GM21447 (cell line): ENCODE results near the gene TNFAIP8L3.

Experiments used
- ATAC-seq: cut with Tn5 transposase; IDR thresholded peaks from one replicate; pipeline ENCODE4 v1.9.1; 2021; ENCODE audit not compliant: unreplicated experiment

The TNFAIP8L3 gene

GRCh38 chr15:51117270-51117669 lies 22.6 kb upstream of the TNFAIP8L3 start:
- no peak for ATAC-seq

DNA sequence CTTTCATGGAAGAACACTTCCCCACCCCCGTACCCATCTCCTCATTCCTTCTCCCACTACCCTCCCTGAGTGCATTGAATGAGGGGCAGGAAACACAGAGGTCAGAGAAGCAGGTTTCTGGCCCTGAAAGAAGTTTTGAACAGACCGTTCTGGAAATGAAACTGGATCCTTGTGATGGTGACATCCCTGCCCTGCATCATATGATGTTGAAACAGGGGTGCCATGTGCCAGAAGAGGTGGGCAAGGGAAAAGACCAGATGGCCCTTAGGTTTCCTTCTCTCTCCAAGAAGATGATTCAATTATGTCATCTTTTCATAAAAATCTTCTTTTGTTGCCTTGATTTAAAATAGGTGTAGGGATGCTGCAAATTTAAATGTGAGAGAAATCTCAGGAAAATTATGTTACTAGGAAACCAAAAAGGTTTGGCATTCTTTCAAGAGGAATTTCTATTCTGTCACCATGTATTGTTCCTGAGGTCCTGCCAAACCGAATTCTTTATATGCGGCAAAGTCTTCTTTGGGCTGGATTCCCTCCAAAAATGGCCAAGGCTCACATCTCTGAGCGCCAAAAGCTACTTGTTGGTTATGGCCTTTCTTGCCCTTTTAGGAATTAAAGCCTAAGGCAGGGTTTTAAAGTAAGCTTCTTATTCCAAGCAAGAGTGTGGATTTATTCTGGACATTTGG lies 19.9 kb upstream of the TNFAIP8L3 start:
- no peak for ATAC-seq

DNA sequence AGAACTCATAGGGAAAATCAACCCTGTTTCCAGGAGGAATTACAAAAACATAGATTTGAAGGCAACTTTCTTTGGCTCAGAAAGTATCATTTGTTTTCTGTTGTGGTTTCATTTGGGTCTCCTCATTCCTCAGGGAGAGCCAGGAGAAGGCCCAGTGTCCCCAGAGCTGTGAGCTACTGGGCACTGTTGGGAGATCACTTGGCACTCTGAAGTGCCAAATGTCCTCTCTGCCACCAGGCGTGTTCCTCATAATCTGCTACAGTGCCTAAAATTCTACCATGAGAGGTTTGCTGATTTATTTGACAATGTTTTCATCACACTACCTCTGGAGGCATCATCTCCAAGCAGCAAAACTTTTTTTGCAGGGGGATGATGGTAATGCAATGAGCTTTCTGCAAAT lies 17.4 kb upstream of the TNFAIP8L3 start:
- ATAC-seq: no peak

GRCh38 chr15:51111061-51111460 lies 16.4 kb upstream of the TNFAIP8L3 start:
- no peak for ATAC-seq

- no peak for ATAC-seq
These were observed 15.5 kb upstream of the TNFAIP8L3 start for GRCh38 chr15:51110171-51110570.

GRCh38 chr15:51108933-51109550 lies 14.3 kb upstream of the TNFAIP8L3 start:
- ATAC-seq: no peak

GRCh38 chr15:51107612-51108011 lies 12.9 kb upstream of the TNFAIP8L3 start:
- ATAC-seq: no peak

DNA sequence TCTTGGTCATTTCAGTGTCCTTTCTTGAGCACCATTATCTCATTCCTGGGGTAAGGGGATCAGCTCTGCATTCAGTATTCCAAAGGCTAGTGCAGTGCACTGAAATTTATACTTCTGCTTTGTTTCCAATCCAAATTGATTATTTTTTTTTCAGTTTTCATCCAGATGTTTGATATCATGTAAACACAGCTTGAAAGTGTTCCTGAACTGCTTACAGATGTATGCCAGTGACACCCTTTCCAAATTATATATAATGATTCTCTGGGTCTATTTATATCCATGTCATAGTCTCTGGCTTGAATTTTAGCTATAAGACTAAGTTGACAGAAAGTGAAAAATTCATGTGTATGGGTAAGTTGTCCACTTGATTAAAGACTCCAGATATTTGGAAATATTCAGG lies 11.8 kb upstream of the TNFAIP8L3 start:
- no peak for ATAC-seq

GRCh38 chr15:51105430-51106016 lies 10.8 kb upstream of the TNFAIP8L3 start:
- ATAC-seq: no peak

DNA sequence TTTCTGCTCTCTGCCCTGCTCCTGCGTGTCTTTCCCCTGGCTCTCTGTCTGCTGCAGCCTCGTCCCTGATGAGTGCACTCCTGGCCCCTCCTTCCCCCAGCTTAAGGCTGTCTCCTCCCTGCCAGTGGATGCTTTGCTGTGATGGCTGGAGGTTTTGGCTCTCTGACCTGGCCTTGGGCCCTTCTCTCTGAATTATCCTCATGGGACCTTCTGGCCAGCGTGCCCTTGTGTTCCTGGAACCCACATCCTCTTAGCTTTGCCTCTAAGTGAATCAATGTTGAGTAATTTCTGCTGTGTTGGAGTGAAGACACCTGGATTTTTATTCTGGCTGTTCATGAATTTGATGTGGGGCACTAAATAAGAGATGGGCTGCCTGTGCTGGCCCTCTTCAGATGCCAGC lies 9.8 kb upstream of the TNFAIP8L3 start:
- no peak for ATAC-seq

DNA sequence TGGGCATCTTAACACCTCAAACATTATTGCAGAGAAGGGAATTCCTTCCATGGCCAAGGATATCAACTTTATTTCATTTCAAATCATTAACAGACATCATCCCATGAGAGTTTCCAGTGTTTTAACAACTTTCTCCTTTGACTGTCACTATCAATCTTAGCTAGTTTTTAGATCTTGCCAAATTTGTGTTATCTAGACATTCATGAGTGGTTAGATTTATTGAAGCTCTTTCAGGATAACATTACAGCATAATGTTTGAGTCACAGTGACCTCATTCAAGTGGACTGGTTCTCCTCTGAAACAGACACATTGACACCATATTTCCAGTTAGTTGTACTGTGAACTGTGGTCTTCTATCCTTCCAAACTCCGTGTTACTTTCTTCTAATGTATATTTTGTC lies 8.6 kb upstream of the TNFAIP8L3 start:
- ATAC-seq: no peak

DNA sequence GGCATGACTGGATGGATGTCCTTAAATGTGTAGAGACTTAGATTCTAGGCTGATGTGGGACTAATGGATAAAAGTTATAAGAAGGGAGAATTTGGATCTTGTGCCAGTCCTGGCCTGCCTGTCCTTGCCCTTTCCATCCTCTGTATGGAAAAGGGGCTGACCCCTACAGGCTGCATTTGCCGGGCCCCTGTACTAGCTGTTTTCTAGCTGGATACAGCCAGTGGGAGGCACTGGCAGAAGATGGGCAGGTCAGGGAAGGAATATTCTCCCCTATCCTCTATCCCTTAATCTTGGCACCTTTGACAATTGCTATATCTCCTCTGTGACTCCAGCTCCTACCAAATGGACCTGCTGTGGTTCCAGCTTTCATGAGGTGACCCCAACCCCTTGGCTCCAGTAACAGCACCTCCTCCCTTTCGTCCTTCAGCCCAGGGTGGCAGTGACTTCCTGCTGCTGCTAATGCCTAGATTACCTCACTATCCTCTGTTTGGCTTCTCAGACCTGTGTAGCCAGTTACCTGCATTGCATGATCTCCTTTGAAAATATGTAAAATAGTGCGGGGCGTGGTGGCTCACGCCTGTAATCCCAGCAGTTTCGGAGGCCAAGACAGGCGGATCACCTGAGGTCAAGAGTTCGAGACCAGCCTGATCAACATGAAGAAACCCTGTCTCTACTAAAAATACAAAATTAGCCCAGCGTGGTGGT lies 6.2 kb upstream of the TNFAIP8L3 start:
- ATAC-seq: no peak

DNA sequence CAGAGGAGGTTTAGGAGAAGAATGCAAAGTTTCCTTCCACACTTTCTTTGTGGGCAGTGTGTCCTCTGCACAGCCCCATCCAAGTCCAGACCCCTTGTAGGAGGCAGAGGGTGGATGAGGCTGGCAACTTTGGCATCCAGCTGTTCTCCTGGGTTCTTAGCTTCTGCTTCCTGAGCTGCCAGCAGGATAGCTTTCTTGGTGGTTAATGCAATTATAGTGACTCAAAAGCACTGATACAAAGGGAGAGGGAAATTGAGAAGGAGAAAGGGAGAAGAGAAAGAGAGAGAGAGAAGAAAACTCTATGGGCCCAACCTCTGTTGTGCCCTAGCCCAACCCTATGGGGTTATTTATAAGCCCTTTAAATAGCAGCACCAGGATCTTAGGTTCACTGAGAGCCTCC lies 4.5 kb upstream of the TNFAIP8L3 start:
- no peak for ATAC-seq

GRCh38 chr15:51098331-51098619 lies 3.6 kb upstream of the TNFAIP8L3 start:
- ATAC-seq: no peak

DNA sequence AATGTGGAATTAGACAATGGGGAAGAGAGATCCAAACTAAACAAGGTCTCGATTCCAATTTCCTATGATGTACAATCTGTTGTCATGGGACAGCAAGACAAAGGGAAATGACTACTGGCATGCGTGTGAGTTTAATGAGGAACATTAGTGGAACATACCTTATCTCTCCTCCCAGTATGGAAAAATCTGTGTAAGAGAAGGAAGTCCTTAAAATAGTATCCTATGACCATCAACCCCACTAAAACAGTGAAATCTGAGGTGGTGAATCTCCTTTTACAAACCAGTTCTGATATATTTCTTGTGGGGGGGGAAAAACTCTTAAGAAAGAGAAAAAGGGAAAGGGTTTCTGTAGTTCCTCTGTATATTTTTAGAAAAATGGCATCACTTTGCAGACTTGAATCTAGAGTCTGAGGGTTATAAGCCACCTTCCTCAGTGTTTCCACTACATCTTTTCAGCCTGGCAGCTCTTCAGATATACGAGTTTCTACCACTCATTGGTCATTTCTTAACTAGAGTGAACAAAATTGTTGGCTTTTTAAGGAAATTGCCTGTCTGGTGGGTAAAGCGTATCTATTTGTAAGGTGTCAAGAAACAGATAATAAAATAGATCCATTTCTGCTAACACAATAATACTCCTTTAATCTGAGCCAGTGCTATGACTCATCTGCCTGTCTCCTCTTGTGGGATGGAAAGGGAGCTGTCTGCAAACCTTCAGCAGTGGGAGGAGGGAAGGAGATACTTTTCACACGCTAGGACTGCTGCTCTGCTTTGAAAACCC lies 3.0 kb upstream of the TNFAIP8L3 start:
- no peak for ATAC-seq

- ATAC-seq: no peak
These were observed 2.3 kb upstream of the TNFAIP8L3 start for GRCh38 chr15:51096976-51097375.

DNA sequence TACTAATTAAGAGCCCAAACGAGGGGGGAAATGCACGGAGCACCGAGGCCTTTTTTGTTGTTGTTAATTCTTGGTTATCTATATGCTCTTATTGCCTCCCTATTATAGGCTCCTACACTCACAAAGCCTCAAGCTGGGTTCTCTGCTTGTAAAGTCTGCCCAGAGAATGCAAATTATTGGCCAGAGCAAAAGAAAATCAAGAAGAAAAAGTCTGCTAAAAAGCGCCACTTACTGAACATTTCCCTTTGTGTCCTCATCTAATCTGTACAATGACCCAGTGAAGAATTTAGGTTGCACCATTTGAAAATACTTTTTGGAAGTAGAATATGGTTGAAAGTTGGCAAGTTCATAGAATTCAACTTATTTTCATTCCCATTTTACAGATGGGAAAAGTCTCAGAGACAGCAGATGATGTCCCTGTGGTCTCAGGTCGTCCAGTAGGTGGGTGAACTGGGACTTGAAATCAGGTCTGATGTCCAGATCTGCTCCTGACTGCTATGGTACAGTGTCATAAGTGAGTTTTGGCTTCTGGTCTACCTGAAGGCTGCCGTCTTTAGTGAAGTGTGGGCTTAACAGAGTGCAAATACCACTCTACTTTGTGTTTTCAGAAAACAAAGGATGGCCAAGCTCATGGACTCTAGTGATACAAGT lies 1.1 kb upstream of the TNFAIP8L3 start:
- no peak for ATAC-seq

DNA sequence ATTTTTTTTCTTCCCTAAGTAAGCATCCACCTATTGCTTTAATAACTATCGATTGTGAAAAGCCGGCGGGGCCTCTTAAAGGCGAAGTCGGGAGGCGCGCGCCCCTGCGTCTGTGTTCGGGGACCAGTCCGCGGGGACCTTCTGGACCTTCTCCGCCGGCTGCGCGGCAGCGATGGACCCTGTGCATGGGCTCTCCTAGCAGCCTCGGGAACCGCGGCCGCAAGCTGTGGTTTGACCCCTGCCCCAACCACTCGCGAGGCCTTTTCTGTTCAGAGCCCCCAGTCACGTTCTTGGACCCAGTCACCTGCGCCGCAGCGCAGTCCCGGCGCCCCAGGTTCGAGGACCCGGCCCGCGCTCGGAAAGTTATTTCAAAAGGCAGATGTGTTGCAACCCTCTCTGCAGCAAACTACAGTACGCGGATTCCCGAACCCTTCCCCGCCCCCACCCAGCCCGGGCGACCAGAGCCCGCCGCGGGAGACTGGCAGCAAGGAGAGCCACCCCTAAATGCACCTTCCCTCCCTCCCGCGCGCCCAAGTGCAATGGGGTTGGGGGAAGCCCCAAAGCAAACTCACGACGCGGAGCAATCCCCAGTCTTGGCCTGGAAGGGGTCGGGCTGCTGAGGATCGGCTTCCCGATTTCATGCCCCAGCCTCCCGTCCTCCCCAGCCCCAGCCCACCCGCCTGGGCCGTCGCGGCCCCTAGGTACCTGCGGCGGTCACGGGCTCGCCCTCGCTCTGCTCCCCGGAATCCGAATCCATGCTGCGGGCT lies 684 bp downstream of the TNFAIP8L3 start:
- ATAC-seq: no peak

GRCh38 chr15:51093488-51093838 lies 1.2 kb downstream of the TNFAIP8L3 start:
- no peak for ATAC-seq

DNA sequence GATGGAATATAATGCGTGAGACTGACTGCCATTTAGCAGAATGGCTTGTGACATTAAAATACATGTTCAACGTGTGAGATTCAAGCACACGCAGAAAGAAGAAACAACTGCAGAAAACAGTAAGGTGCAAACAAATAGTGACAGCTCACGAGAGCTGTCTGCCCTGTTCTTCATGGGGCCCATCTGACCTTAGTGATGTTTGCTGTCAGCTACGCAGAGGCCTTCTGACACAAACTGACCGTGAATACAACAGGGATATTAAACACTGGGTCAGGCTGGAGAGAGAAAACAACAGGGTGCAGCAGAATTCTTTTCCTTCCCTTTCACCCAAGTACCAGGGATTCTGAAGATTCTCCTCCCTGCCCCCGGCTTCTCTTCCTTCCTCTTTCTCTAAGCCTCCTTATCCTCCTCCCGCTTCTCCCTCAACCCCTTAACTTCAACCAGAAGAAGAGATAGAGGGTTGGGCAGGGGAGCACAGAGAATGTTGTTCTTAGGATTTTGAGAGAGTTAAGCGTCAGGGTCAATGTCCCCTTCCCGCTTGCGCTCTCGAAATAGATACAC lies 2.1 kb downstream of the TNFAIP8L3 start:
- no peak for ATAC-seq
